Body of pancreas (tissue), 4 donors: Measurements from ENCODE around the gene SLC6A20. TPM values are rescaled to one million over a fixed set of nuclear protein-coding genes. Genes with fewer than 3 reads are reported as not detected.

Experiments
- ATAC-seq: fragments of 150-250 bp; one replicate; pipeline ENCODE4 v1.9.1; 2016
- DNase-seq, 4 donors: peaks; one replicate each; pipeline ENCODE4 v3.0.0-alpha.2; 2019
- H3K27ac ChIP-seq, 4 donors: fragments of 200-600 bp; sonication (generic); 1 replicate in 3 of 4; 2 replicates in 1 of 4; pipeline versions ENCODE4 v1.5.1 to v1.6.1; 2016 to 2019; ENCODE audit warnings: mild to moderate bottlenecking in 1 of 4, mixed read lengths in 1 of 4, moderate library complexity in 1 of 4
- H3K27me3 ChIP-seq, 2 donors: fragments of 200-600 bp; sonication (generic); one replicate each; pipeline ENCODE4 v1.6.0; 2016; ENCODE audit warnings: mild to moderate bottlenecking in 1 of 2
- H3K36me3 ChIP-seq, 2 donors: fragments of 200-600 bp; sonication (generic); replicated peaks in 1 of 2; 2 replicates each; pipeline ENCODE4 v1.5.1; 2016; ENCODE audit warnings: low read depth in 2 of 2; ENCODE audit not compliant: insufficient read depth in 1 of 2
- H3K4me1 ChIP-seq: fragments of 200-600 bp; sonication (generic); one replicate; pipeline ENCODE4 v1.6.0; 2016
- H3K4me3 ChIP-seq, 2 donors: fragments of 200-600 bp; sonication (generic); 1 replicate in 1 of 2; 2 replicates in 1 of 2; pipeline ENCODE4 v1.5.1; 2016 to 2019
- H3K9me3 ChIP-seq, 3 donors: fragments of 200-600 bp; sonication (generic); 1 replicate in 2 of 3; 2 replicates in 1 of 3; pipeline ENCODE4 v1.5.1; 2016
- POLR2A ChIP-seq, 3 donors: fragments of 450-650 bp; IDR thresholded peaks; one replicate each; pipeline ENCODE4 v1.6.1; 2016; ENCODE audit warnings: antibody characterized with exemption in 3 of 3, mild to moderate bottlenecking in 2 of 3
- WGBS, 2 donors: methylation state at CpG; one replicate each; pipeline ENCODE4 v1.1.5; 2017; 5-methylcytosine and 5-hydroxymethylcytosine counted together
- intact Hi-C: fragments of 100-400 bp; cut with DNase I; formaldehyde crosslinking; loops from one replicate; pipeline ENCODE4 v1.15.1; 2023
- small RNA-seq: library from RNA; depleted of rRNA; stranded (forward); fragments of <200 nt; gene quantifications from one replicate; pipeline ENCODE3, GENCODE V24; 2016
- total RNA-seq, 2 donors: library from RNA; depleted of rRNA; stranded (reverse); fragments of >200 nt; gene quantifications; one replicate each; pipeline ENCODE4 v1.1.0, GENCODE V29; 2016
- TF ChIP-seq, protein P1 (sequence below), 7 experiments: fragments of 450-650 bp in 4 of 7; fragments of 200-600 bp in 3 of 7; sonication (generic) in 3 of 7; IDR thresholded peaks; one replicate each; pipeline ENCODE4 v1.5.1; 2016 to 2019; ENCODE audit warnings: antibody characterized with exemption in 7 of 7

Gene SLC6A20
- total RNA-seq, 2 donors from 2014 or later = 4.7 to 5.3 TPM

DNA sequence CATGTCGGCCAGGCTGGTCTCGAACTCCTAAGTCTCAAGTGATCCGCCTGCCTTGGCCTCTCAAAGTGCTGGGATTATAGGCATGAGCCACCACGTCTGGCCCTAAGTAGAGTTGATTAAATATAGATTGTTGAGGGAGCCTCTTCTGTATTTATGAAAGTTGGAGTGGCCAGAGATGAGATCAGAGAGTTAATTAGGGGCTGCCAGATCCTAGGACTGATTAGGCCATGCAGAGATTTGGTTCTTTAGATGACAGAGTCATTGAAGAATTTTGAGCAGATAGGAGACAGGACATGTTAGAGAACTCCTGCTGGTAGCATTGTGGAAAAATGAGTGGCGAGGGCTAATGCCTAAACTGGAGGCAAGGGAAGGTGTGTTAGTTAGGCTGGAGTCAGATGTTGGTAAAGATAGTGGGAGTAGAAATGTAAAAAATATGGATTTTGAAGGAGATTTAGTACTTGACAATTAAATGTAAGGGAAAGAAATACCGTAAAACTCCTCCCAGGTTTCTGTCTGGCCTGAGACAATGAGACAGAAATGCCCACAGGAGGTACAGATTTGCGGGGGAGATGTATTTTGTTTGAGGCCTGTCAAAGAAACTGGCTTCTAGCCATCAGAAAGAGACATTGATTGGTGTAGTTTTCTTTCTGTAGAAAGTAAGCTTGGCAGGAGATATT, 83.8 kb downstream of the SLC6A20 start:
- DNase-seq (no peak), ATAC-seq (no peak)
- WGBS, 2 donors = 88 to 90% methylated on average over 7 of the region's 7 CpGs
- no peak overlapping the region for H3K4me3 ChIP-seq
- no peak overlapping the region for H3K27ac ChIP-seq
- no peaks in the 10 kb centered on the region for H3K4me1 ChIP-seq
- peaks cover 0 to 12% of the 10 kb centered on the region in 2 donors for H3K36me3 ChIP-seq
- TF ChIP-seq POLR2A (IDR thresholded peaks at IDR 0.05) = no peak
- TF ChIP-seq, protein P1, sequence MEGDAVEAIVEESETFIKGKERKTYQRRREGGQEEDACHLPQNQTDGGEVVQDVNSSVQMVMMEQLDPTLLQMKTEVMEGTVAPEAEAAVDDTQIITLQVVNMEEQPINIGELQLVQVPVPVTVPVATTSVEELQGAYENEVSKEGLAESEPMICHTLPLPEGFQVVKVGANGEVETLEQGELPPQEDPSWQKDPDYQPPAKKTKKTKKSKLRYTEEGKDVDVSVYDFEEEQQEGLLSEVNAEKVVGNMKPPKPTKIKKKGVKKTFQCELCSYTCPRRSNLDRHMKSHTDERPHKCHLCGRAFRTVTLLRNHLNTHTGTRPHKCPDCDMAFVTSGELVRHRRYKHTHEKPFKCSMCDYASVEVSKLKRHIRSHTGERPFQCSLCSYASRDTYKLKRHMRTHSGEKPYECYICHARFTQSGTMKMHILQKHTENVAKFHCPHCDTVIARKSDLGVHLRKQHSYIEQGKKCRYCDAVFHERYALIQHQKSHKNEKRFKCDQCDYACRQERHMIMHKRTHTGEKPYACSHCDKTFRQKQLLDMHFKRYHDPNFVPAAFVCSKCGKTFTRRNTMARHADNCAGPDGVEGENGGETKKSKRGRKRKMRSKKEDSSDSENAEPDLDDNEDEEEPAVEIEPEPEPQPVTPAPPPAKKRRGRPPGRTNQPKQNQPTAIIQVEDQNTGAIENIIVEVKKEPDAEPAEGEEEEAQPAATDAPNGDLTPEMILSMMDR (IDR thresholded peaks at IDR 0.05) = no peak
- no peaks in the 10 kb centered on the region for H3K9me3 ChIP-seq
- H3K27me3 ChIP-seq = no peaks in the 10 kb centered on the region
- intact Hi-C loops = no loop called here

DNA sequence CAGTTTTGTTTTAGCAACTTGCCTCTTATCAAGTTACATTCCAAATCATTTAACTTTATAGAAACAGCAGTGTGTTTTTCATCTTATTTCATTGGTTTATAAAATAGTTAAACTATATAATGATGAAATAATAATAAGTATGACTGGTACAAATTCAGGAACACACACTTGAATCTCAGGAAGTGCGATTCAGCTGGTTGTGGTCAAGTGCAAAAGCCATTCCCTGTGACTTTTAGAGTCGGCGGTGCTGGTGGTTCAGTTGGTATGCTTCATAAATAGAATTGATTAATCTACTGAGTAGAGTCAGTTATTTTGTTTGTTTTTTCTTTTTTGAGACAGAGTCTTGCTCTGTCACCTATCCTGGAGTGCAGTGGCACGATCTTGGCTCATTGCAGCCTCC, 84.4 kb downstream of the SLC6A20 start:
- peaks cover 0 to 15% of the 10 kb centered on the region in 2 donors for H3K36me3 ChIP-seq
- WGBS, 2 donors = 74 to 81% methylated on average over 4 of the region's 4 CpGs
- ATAC-seq = no peak

DNA sequence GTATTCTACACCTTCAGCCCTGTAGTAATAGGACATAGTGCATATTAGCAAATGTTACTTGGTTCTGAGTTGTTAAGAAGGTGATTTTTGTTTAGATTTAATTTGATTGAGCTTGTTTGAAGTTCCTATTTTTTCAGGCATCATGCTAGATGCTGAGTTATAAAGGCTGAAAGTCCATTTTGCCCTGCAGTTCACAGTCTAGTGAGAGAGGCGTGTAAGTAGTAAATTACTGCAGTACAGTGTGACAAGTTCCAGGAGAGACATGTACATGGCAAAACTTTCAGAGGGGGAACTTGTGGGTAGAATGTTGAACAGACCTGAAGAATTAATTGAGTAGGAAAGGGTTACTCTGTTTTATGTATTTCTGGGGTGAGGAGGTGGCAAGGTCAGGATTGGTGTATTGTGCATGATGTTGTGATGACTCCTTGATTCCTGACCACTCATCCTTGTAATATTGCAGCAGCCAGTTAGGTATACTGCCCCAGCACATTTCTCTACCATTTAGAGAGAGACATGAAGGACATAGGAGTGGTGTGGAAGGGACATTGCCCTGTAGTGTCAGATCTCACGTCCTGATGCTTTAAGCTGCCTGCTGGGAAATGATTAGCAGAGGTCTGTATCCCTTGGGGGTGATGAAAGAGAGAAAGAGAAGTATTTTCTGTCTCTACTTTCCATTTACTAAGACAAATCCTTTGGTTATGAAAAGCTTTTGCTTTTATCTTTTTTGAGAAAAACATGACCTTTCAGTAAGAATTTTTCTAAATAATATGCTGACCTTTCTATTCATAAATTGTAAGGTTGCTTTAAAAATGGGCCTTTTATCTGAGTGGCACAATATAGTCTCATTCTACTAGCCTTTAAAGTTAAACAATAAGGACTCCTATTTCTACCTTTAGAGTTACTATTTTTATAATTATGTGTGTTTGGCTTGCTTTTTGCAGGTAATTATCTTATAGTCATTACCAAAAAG, 90.2 kb downstream of the SLC6A20 start:
- Histone ChIP-seq H3K4me3 (no peak overlapping the region), H3K4me1 (peaks cover 10% of the 10 kb centered on the region), H3K27ac (no peak overlapping the region), H3K9me3 (no peaks in the 10 kb centered on the region), H3K27me3 (no peaks in the 10 kb centered on the region), H3K36me3 (peaks cover 0 to 22% of the 10 kb centered on the region in 2 donors)
- ATAC-seq (no peak), DNase-seq (no peak)
- intact Hi-C loops = no loop called here
- TF ChIP-seq, protein P1 (IDR thresholded peaks at IDR 0.05) = no peak
- TF ChIP-seq POLR2A (IDR thresholded peaks at IDR 0.05) = no peak
- WGBS, 2 donors = 91 to 95% methylated on average over 2 of the region's 2 CpGs

More for the DNA sequence above, 84.4 kb downstream of the SLC6A20 start:
- intact Hi-C loops = no loop called here
- H3K27me3 ChIP-seq = no peaks in the 10 kb centered on the region
- no peak overlapping the region for H3K4me3 ChIP-seq
- TF ChIP-seq, protein P1 (IDR thresholded peaks at IDR 0.05) = no peak
- no peak for TF ChIP-seq POLR2A (IDR thresholded peaks at IDR 0.05)
- no peaks in the 10 kb centered on the region for H3K4me1 ChIP-seq
- DNase-seq = no peak
- no peaks in the 10 kb centered on the region for H3K9me3 ChIP-seq
- no peak overlapping the region for H3K27ac ChIP-seq

Small RNA genes within 50 kb of the gene (small RNA-seq; reads per million reads assigned to genes)
- gene RN7SL145P = not detected

Other genes starting within 250 kb of the SLC6A20 start
- gene LIMD1, start 201.8 kb downstream of the SLC6A20 start, total RNA-seq = 10 to 100 TPM; 22.8 to 32.6 TPM
- gene SACM1L, start 107.1 kb downstream of the SLC6A20 start, total RNA-seq = 10 to 100 TPM; 25.1 to 49.5 TPM
- 10 to 100 TPM; 12.5 to 14.5 TPM for gene LZTFL1, start 45.6 kb upstream of the SLC6A20 start, total RNA-seq
- gene CCR9, start 90.0 kb upstream of the SLC6A20 start, total RNA-seq = not detected
- gene CXCR6, start 146.9 kb upstream of the SLC6A20 start, total RNA-seq = 1 to 10 TPM in 1 of 2 donors, not detected in 1; 2.9 TPM
- gene FYCO1, start 199.3 kb upstream of the SLC6A20 start, total RNA-seq = 10 to 100 TPM; 20.0 to 25.4 TPM
- not detected for gene XCR1, start 230.9 kb upstream of the SLC6A20 start, total RNA-seq